Activated CD8-positive, alpha-beta memory T cell treated with anti-CD3 and anti-CD28 coated beads, Interleukin-2, amount 50 U/mL, for 1 hour (primary cell): ENCODE data around the gene LY6G5B.

Source experiments
- DNase-seq: peaks from one replicate; pipeline ENCODE4 v3.0.0-alpha.2; 2020; ENCODE audit errors: extremely low read depth

The LY6G5B gene, protein sequence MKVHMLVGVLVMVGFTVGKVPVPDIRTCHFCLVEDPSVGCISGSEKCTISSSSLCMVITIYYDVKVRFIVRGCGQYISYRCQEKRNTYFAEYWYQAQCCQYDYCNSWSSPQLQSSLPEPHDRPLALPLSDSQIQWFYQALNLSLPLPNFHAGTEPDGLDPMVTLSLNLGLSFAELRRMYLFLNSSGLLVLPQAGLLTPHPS

DNA sequence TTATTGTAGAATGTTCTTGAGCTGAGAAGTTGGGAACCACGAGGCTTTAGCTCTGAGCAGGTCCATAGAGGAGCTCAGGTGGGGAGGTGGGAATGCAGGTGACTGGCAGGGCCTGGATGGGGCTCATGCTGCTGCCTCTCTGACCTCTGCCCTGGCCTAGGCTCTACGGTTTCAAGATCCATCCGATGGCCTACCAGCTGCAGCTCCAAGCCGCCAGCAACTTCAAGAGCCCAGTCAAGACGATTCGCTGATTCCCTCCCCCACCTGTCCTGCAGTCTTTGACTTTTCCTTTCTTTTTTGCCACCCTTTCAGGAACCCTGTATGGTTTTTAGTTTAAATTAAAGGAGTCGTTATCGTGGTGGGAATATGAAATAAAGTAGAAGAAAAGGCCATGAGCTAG, at the start of gene LY6G5B:
LY6G5B (plus strand) TSS at position 301 of the 400 bp plus-strand sequence. CDS start 975 bp downstream, outside the sequence.
- DNase-seq = no peak

DNA sequence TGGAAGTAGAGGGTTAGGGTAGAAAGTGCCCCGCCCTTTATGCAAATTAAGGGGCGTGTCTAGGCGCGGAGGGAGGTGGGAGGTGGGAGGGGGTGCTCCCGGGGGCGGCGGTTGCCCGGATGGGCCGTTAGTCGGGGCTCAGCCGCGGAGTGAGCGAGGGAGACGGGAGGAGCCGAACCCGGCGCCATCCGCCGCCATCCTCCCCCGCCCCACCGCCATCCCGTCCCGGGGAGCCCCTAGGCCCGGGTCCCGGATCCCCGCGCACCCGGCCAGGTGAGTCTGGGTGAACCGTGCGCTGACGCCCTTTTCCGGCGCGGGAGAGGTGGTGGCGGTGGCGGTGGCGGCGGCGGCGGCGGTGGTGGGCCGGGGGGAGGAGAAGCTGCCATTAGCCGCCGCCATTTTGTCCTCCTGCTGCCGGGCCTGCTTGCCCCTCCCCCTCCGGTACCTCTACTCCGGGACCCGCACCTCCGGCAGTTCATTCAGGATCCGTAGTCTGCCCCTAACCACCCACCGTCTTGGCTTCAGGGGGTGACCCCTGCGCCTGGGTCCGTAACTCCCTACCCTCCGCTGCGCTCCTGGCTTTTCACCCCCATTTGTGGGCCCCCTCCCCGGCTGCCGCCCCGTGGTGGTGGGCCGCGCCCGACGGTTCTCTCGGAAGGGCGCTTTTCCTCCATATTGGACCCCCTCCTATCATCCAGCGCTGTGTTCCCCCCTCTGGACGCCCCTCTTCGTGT, 49.0 kb upstream of the LY6G5B start, which contains the start of gene PRRC2A:
PRRC2A (plus strand) TSS at position 130 of the 734 bp plus-strand sequence. CDS start 2,075 bp downstream, outside the sequence.
- peak; percentile 51 for DNase-seq

DNA sequence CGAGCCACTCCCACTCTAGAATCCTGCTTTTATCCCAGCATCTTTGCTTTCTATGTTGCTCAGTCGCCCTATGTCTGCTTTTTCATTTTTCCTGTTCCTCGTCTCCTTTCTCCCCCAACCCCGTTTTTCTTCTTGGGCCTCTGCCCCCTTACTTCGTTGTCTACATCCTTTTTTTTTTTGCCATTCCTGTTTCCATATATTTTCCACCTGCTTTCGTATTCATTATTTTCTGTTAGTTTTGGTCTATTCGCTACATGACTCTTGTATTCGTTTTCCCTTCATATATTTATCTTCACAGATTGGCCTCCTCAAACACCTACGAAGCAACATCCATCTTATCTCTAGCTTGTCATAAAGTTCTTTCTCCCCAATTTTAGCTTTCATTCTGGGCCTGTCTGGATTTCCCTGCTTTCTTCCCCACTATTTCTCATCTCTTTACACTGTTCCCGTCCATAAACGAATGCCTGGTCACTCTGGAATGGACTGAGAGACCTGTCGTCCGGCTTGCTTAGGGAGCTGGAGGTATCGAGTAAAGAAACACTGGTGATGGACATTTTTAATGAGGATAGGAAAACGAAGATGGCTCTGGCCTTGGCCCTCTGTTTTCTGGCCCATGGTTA, 48.3 kb upstream of the LY6G5B start:
- no peak for DNase-seq

DNA sequence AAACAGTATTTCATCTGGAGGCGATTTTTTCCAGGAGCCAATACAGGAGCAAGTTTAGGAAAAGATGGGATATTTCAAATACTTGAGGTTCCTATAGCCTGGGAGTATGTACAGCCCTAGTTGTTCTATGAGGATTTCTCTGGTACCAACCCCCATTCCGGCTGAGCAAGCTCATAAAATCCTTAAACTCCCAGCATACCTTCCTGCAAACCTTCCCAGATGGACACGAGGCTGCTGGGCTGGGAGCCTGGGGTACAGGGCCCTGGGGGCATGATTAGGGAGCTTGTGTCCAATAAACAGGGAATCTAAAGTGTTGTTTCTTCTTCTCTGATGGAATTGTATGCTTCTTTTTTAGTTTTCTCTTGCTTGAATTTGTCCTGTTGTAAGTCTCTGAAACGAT, 47.8 kb upstream of the LY6G5B start:
- no peak for DNase-seq

DNA sequence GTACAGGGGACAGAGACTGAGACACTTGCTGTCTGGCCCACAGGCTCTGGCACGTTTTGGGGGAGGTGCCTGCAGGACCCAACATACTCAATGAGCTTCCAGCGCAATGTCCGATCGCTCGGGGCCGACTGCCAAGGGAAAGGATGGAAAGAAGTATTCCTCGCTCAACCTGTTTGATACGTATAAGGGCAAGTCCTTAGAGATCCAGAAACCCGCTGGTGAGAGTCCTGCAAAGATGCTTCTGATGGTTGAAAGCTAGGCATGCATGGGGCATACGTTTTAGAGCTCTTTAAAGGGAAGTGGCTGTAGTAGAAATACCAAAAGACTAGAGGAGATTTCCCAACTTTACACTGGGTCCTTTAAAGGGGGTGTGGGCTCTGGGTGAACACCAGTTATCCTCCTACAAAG, 47.1 kb upstream of the LY6G5B start:
- no peak for DNase-seq

DNA sequence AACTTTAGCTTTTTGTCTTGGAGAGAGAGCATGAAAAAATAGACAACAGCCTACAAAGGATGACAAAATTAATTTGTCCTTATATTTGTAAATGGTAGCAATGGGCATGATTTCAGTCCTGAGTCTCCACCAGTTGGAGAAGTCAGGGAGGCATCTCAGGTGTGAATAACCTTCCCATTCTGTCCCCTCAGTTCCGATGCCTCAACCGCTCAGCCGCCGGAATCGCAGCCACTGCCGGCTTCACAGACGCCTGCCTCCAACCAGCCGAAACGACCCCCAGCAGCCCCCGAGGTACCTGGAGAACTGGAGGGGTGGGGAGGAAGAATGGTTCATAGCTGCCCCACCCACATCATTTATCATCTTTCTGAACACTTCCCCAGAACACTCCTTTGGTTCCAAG, 45.7 kb upstream of the LY6G5B start:
- no peak for DNase-seq

DNA sequence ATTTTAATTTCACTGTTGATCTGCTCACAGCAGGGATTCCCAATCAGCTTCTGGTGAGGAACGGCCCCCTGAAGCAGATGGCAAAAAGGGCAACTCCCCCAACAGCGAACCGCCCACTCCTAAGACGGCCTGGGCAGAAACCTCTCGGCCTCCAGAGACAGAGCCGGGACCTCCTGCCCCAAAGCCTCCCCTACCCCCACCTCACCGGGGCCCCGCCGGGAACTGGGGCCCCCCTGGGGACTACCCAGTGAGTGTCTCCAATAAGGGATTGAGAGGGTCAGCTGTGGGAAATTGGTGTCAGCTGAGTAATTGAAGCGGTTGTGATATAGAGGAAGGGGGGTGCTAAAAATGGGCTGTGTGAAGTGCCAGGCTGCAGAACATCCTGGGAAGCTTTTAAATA, 42.8 kb upstream of the LY6G5B start:
- no peak for DNase-seq

DNA sequence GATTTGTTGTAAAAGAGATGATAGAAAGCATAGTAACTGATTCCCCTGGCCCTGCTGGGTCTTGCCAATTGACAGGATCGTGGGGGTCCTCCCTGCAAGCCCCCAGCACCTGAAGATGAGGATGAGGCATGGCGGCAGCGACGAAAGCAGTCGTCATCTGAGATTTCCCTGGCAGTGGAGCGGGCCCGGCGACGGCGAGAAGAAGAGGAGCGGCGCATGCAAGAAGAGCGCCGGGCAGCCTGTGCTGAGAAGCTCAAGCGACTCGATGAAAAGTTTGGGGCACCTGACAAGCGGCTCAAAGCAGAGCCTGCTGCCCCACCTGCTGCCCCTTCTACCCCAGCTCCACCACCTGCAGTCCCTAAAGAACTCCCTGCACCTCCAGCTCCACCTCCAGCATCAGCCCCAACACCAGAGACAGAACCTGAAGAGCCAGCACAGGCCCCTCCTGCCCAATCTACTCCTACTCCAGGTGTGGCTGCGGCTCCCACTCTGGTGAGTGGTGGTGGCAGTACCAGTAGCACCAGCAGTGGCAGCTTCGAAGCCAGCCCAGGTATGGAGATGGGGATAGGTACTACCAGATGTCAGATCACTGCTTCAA, 42.0 kb upstream of the LY6G5B start:
- DNase-seq = no peak

DNA sequence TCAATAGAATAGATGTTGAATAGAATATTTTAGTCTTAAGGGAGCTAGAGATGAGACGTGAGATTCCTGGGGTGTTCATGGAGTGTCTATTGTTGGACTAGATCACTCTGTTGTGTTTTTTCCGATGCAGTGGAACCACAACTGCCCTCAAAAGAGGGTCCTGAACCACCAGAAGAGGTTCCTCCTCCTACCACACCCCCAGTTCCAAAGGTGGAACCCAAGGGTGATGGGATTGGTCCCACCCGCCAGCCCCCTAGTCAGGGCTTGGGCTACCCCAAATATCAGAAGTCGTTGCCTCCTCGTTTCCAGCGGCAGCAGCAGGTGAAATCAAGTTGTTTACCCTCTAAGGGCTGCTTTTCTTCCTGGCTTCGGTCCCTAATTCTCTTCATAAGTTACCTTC, 40.8 kb upstream of the LY6G5B start:
- DNase-seq = no peak

DNA sequence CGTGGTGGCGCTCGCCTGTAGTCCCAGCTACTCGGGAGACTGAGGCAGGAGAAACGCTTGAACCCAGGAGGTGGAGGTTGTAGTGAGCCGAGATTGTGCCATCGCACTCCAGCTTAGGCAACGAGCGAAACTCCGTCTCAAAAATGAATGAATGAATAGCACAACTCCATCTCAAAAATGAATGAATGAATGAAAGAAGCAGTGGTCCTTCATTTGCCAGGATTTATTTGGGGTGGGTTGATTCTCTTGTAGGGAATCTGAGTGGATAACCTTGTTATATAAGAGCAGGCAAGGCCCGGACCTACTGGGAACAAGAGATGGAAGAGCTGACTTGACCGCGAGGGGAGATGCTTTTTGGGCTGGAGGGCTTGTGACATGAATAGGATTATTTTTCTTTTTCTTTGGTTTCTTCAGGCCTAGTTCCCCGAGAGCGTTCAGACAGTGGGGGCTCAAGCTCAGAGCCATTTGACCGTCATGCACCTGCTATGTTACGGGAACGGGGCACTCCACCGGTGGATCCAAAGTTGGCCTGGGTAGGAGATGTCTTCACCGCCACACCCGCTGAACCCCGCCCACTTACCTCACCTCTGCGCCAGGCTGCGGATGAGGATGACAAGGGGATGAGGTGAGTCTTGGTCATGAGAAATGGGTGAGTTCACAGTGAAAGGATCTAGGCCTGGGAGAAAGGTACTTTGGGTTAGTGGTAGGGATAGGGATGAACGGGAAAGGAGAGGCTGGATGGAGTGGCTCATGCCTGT, 39.4 kb upstream of the LY6G5B start:
- no peak for DNase-seq

DNA sequence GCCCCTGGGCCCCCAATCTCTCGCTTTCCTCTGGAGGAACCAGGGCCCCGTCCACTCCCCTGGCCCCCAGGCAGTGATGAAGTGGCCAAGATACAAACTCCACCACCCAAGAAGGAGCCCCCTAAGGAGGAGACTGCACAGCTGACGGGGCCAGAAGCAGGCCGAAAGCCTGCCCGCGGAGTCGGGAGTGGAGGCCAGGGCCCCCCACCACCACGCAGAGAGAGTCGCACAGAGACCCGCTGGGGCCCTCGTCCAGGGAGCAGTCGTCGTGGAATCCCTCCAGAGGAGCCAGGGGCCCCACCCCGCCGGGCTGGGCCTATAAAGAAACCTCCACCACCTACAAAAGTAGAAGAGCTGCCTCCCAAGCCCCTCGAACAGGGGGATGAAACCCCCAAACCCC, 38.6 kb upstream of the LY6G5B start:
- no peak for DNase-seq

DNA sequence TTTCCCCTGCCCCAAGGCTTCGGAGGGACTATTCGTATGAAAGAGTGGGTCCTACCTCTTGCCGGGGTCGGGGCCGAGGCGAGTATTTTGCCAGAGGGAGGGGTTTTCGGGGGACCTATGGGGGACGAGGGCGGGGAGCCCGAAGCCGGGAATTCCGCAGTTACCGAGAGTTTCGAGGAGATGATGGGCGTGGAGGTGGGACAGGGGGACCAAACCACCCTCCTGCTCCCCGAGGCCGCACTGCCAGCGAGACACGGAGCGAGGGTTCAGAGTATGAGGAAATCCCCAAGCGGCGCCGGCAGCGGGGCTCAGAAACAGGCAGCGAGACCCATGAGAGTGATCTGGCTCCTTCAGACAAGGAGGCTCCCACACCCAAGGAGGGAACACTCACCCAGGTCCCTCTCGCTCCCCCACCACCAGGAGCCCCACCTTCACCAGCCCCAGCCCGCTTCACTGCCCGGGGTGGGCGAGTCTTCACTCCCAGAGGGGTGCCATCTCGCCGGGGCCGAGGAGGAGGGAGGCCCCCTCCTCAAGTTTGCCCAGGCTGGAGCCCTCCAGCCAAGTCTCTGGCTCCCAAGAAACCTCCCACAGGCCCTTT, 38.0 kb upstream of the LY6G5B start:
- DNase-seq = no peak

DNA sequence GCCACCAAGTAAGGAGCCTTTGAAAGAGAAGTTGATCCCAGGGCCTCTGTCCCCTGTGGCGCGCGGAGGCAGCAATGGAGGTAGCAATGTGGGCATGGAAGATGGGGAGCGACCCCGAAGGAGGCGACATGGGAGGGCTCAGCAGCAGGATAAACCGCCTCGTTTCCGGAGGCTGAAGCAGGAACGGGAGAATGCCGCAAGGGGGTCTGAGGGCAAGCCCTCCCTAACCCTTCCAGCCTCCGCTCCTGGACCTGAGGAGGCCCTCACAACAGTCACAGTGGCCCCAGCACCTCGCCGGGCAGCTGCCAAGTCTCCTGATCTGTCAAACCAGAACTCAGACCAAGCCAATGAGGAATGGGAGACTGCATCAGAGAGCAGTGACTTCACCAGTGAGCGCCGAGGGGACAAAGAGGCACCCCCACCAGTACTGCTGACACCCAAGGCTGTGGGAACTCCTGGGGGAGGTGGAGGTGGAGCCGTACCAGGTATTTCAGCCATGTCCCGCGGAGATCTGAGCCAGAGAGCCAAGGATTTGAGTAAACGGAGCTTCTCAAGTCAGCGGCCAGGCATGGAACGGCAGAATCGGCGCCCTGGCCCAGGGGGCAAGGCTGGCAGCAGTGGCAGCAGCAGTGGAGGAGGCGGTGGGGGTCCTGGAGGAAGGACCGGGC, 37.4 kb upstream of the LY6G5B start:
- no peak for DNase-seq

DNA sequence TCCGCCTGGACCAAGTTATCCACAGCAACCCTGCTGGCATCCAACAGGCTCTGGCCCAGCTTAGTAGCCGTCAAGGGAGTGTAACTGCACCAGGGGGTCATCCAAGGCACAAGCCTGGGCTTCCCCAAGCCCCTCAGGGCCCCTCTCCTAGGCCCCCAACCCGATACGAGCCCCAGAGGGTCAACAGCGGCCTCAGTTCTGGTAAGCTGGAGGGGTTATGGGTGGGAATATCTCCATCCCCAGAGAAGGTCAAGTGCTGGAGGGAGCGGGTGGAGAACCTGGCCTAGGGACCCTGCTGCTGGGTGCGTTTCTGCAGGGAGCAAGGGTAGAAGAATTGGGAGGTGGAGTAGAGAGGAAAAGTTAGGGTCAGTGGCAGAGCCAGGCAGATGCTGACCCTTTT, 36.3 kb upstream of the LY6G5B start:
- DNase-seq = no peak

DNA sequence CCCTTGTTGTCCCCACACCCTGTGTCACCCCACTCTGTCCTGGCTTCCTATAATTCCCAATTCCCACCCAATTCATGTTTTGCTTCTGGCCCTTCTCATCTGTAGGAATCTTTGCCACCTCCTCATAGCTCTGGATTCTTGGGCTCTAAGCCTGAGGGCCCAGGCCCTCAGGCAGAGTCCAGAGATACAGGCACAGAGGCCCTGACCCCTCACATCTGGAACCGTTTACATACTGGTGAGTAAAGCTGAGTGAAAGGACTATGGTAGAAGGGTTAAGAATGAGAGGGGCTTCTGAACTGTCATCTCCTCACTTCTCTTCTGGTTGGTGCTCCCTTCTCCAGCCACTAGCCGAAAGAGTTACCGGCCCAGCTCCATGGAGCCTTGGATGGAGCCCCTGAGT, 35.6 kb upstream of the LY6G5B start:
- no peak for DNase-seq

DNA sequence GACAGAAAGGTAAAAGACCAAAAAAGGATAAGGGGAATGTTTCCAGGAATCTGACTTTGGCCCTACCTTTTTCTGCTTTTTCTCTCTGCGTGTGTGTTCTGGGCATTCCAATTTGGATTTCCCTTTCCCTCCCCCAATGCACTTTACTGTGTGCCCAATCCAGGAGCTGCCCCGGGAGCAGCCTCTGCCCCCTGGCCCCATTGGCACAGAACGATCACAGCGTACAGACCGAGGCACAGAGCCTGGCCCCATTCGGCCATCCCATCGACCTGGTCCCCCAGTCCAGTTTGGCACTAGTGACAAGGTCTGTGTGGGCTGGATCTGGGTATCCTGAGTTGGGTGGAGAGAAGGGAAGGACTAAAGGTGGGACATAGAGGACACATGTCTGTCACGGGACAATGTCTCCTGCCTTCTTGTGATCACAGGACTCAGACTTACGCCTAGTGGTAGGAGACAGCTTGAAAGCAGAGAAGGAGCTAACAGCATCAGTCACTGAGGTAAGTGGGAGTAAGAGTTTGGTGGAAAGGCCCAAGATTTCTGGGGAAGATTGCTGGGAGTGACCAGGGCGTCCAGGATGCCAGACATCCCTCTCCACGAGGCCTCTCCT, 34.7 kb upstream of the LY6G5B start:
- no peak for DNase-seq

DNA sequence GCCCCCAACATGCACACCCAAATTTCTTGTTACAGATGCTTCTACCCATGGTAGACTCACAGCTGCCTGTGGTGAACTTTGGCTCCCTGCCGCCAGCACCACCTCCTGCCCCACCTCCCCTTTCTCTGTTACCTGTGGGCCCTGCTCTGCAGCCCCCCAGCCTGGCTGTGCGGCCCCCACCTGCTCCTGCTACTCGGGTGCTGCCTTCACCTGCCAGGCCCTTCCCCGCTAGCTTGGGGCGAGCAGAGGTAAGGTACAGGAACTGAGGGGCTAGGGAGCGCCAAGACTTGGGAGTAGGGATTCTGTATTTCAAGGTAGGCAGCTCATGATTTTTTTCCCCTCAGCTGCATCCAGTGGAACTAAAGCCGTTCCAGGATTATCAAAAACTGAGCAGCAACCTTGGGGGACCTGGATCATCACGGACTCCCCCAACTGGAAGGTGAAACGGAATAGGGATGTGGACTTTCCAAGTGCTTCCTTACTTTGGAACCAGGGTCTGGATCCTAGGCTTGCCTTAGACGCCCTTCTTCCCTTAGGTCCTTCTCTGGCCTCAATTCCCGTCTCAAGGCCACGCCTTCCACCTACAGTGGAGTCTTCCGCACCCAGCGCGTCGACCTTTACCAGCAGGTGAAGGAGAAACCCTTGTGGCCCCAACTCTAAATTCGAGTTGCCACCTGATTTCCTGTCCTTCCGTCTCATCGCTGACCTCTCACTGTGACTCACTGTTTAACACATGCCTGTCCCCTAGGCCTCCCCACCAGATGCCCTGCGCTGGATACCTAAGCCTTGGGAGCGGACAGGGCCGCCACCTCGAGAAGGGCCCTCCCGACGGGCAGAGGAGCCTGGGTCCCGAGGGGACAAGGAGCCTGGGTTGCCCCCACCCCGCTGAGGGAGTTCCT, 32.8 kb upstream of the LY6G5B start:
- DNase-seq = no peak

DNA sequence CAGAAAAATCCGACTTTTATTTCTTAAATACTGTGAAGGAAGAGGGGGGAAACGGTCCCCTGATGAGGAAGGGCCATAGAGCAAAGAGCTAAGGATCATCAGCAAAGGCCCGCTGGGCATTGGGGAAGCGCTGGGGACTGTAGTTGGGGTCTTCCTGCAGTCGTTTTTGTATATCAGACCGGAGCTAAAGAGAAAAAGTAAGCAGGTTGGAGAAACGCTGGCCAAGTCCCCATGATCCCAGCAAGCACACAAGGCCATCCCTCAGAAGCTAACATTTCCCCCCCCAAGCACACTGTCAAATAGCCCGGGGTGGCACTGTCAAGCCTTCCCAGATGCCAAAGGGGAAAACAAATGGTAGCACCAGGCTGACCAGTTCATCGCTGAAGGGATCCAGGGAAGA, 30.7 kb upstream of the LY6G5B start:
- no peak for DNase-seq

DNA sequence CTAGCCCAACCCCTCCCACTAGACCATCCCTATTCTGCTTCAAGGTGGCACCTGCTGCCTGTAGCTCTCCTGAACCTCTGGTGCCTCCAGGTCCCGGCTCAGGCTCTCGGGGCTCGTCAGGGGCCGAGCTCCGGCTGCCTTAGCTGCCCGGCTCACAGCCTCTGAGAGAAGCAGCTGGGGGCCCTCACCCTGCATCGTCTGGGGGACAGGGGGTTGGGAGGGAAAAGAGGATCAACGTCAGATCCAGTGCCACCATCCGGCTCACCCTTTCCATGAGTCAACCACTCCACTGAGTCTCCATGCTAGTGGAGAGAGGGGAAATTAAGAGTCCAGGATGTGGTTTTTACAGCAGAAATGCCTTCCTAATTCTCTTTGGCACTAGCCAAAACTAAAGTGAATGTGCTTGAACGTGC, 30.3 kb upstream of the LY6G5B start:
- DNase-seq = no peak

DNA sequence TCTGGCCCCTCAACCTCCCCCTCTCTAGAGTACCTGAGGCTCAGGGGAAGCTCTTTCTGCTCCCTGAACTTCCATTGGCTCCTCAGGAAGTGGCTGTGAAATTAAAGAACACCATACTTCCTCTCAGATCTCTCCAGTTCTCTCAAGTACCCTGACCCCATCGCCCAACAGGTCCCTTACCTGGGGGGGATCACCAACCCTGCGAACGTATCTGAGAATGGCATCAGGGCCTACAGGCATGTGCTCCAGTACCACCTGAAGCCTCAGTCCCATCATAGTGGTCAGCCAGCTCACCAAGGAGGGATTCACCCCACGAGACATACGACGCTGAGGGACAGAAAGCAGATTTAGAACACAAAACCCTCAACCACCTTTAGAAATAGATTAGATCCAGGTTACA, 29.2 kb upstream of the LY6G5B start:
- DNase-seq = no peak
